Heart left ventricle (tissue), 13 donors: ENCODE data around the gene DHRS4L2.
"Not testable (repeated sequence)": the region's sequence is repeated elsewhere in the genome, so short reads cannot be mapped to it uniquely, and the experiment has no call there.

Experiments used
- POLR2A ChIP-seq, 2 donors: fragments of 450-650 bp; IDR thresholded peaks; one replicate each; pipeline ENCODE4 v1.6.1; 2017; ENCODE audit warnings: antibody characterized with exemption in 2 of 2, mild to moderate bottlenecking in 2 of 2, moderate library complexity in 2 of 2
- TF ChIP-seq, protein P1 (sequence below), 12 donors: fragments of 200-600 bp; sonication (generic) in 4 of 12; IDR thresholded peaks; one replicate each; pipeline versions ENCODE4 v1.5.0 to v1.8.0; 2018 to 2022; ENCODE audit warnings: antibody characterized with exemption in 12 of 12, mild to moderate bottlenecking in 5 of 12
- donor health status: ischemic (EF 13 %, LVEDD 7.1; RV severe dilation, severe dysfunction).
- donor health status: DM: no; HTN: yes; CAD: no.
- donor health status: DM: no; HTN: no; CAD: no.
- donor health status: ischemic (EF 25% LVEDD 6.9; RV normal size, moderate dysfunction).
- donor health status: ischemic (EF 25% LVEDD 5.7; RV mildly dilated, moderate dysfunction).
- donor health status: ischemic (EF 35%, LVEDD 5.7; RV mildly dilated, moderate dysfunction).
- donor health status: nonischemic (EF 11% LVEDD 7.7; RV severe dilation, severe dysfunction).
- donor health status: DM: yes; HTN: yes; CAD: no.
- donor health status: PGD.
- donor health status: ischemic (EF 29% LVEDD 5.4; RV normal size, mild dysfunction).
- donor health status: nonischemic (EF 23%, LVEDD 6.1; RV moderate dilation, normal function).

DNA sequence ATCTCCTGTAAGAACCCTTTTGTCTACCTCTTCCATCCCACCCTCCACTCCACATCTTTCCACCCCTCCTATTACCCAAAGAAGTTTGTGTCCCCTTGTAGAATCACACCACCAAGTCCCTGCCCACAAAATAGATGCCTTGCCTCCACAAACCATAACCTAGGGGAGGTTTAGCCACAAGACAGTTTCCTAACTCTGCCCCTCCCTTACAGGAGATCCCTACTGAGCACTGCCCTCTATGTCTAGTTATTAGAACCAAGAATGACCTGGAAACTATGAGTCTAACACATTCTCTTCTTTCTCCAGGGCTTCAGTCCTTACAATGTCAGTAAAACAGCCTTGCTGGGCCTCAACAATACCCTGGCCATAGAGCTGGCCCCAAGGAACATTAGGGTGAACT, 12.3 kb downstream of the DHRS4L2 start:
- TF ChIP-seq, protein P1, sequence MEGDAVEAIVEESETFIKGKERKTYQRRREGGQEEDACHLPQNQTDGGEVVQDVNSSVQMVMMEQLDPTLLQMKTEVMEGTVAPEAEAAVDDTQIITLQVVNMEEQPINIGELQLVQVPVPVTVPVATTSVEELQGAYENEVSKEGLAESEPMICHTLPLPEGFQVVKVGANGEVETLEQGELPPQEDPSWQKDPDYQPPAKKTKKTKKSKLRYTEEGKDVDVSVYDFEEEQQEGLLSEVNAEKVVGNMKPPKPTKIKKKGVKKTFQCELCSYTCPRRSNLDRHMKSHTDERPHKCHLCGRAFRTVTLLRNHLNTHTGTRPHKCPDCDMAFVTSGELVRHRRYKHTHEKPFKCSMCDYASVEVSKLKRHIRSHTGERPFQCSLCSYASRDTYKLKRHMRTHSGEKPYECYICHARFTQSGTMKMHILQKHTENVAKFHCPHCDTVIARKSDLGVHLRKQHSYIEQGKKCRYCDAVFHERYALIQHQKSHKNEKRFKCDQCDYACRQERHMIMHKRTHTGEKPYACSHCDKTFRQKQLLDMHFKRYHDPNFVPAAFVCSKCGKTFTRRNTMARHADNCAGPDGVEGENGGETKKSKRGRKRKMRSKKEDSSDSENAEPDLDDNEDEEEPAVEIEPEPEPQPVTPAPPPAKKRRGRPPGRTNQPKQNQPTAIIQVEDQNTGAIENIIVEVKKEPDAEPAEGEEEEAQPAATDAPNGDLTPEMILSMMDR (IDR thresholded peaks at IDR 0.05): not testable (repeated sequence)
- TF ChIP-seq POLR2A (IDR thresholded peaks at IDR 0.05): not testable (repeated sequence)
